K562 (cell line): ENCODE results near the gene ATG10. TPM values are rescaled to one million over a fixed set of nuclear protein-coding genes. Genes with fewer than 3 reads are reported as not detected.

ENCODE experiments used
- ATAC-seq: fragments of 200-7000 bp; cut with Tn5 transposase; 3 replicates; pipeline ENCODE4 v1.9.1; 2020; ENCODE audit warnings: moderate library complexity
- BruUV-seq: library from RNA; stranded (reverse); fragments of 400-500 nt; replicated peaks from 2 replicates; lab custom pipeline; 2021; lab: Mats Ljungman, UMichigan
- CTCF ChIA-PET: fragments of 300-600 bp; formaldehyde crosslinking; extraction: SDS; loops from one replicate; lab custom pipeline; 2021; ENCODE audit warnings: low intra/inter-chr PET ratio; lab: Yijun Ruan, JAX
- POLR2A ChIA-PET: fragments of 300-600, 350-650 bp; sonication (Branson Sonifier 250); formaldehyde crosslinking; extraction: SDS; loops from one replicate; lab custom pipeline; 2021; ENCODE audit warnings: antibody characterized with exemption, inconsistent platforms; lab: Yijun Ruan, JAX
- DNase-seq, 4 experiments: peaks; one replicate each; pipeline versions ENCODE4 v3.0.0 to v3.0.0-alpha.2; 2011 to 2018; ENCODE audit warnings: low spot score in 3 of 4, mixed read lengths in 3 of 4; ENCODE audit errors: extremely low read depth in 1 of 4
- FAIRE-seq: peaks from 2 replicates; lab custom pipeline; 2011; peaks lifted over from hg19 to GRCh38; lab: Jason Lieb, UNC
- H2AFZ ChIP-seq: 2 replicates; pipeline ENCODE4 v1.6.0; 2011; ENCODE audit warnings: low read depth, low read length, control low read depth, inconsistent platforms
- H3K27ac ChIP-seq: fragments of 200-600 bp; 3 replicates; pipeline ENCODE4 v1.8.0; 2011; ENCODE audit warnings: low read depth, mild to moderate bottlenecking, control low read depth, inconsistent platforms, low read length, moderate library complexity, mixed read lengths; ENCODE audit errors: extremely low read depth
- H3K27me3 ChIP-seq, 2 experiments: fragments of 300-600 bp in 1 of 2; 2 replicates in 1 of 2; 3 replicates in 1 of 2; pipeline versions ENCODE4 v1.6.0 to v1.8.0; 2011; ENCODE audit warnings: inconsistent platforms in 2 of 2, low read length in 2 of 2, mild to moderate bottlenecking in 1 of 2, mixed read lengths in 1 of 2, moderate library complexity in 1 of 2; ENCODE audit not compliant: control insufficient read depth in 2 of 2, insufficient read depth in 2 of 2
- H3K36me3 ChIP-seq: fragments of 300-600 bp; 3 replicates; pipeline ENCODE4 v1.8.0; 2011; ENCODE audit warnings: mild to moderate bottlenecking, low read length, inconsistent platforms; ENCODE audit not compliant: control insufficient read depth, insufficient read depth
- H3K4me1 ChIP-seq, 2 experiments: fragments of 200-600 bp in 1 of 2; replicated peaks in 1 of 2; 2 replicates in 1 of 2; 3 replicates in 1 of 2; pipeline versions ENCODE4 v1.5.1 to v1.8.0; 2011; ENCODE audit warnings: inconsistent platforms in 2 of 2, low read length in 2 of 2, mild to moderate bottlenecking in 1 of 2, mixed read lengths in 1 of 2, moderate library complexity in 1 of 2; ENCODE audit not compliant: control insufficient read depth in 2 of 2, insufficient read depth in 2 of 2
- H3K4me2 ChIP-seq: 2 replicates; pipeline ENCODE4 v1.6.1; 2011; ENCODE audit warnings: low read length, control low read depth, inconsistent platforms, mixed read lengths; ENCODE audit not compliant: insufficient read depth
- H3K4me3 ChIP-seq: fragments of 200-600 bp; sonication (generic), shearing (Covaris generic); 2 replicates; pipeline ENCODE4 v1.5.1; 2016; ENCODE audit warnings: control low read depth, inconsistent platforms
- H3K79me2 ChIP-seq: fragments of 200-600 bp; 3 replicates; pipeline ENCODE4 v1.8.0; 2011; ENCODE audit warnings: low read length, inconsistent platforms; ENCODE audit not compliant: control insufficient read depth, insufficient read depth
- H3K9ac ChIP-seq, 2 experiments: 2 replicates each; pipeline versions ENCODE4 v1.6.0 to v1.6.1; 2011; ENCODE audit warnings: low read depth in 2 of 2, low read length in 2 of 2, control low read depth in 1 of 2, inconsistent platforms in 1 of 2, mild to moderate bottlenecking in 1 of 2, mixed read lengths in 1 of 2; ENCODE audit not compliant: insufficient read depth in 1 of 2
- H3K9me1 ChIP-seq: one replicate; pipeline ENCODE4 v1.6.0; 2011; ENCODE audit warnings: inconsistent platforms, mild to moderate bottlenecking, low read length, moderate library complexity; ENCODE audit not compliant: control insufficient read depth, insufficient read depth
- H3K9me3 ChIP-seq: replicated peaks from 2 replicates; pipeline ENCODE4 v1.5.1; 2011; ENCODE audit warnings: low read depth, low read length, inconsistent platforms; ENCODE audit not compliant: control insufficient read depth, insufficient read depth
- H4K20me1 ChIP-seq: replicated peaks from 2 replicates; pipeline ENCODE4 v1.6.1; 2011; ENCODE audit warnings: low read length, inconsistent platforms, mixed read lengths; ENCODE audit not compliant: control insufficient read depth, insufficient read depth
- CEBPG ChIP-seq, 3 experiments: fragments of 200-800 bp in 1 of 3; sonication (Bioruptor generic) in 1 of 3; sonication (generic) in 1 of 3; formaldehyde crosslinking in 1 of 3; IDR thresholded peaks in 2 of 3; conservative IDR thresholded peaks in 1 of 3; 2 replicates each; pipeline versions ENCODE4 v1.6.1 to v1.8.0; 2016 to 2022; ENCODE audit warnings: missing compliant biosample characterization in 2 of 3, missing genetic modification characterization in 2 of 3, mild to moderate bottlenecking in 1 of 3, missing genetic modification reagents in 1 of 3
- CREB1 ChIP-seq, 2 experiments: sonication (generic) in 1 of 2; formaldehyde crosslinking in 1 of 2; IDR thresholded peaks; 2 replicates each; pipeline versions ENCODE4 v1.6.1 to v1.8.0; 2012 to 2022; ENCODE audit warnings: inconsistent platforms in 1 of 2, mild to moderate bottlenecking in 1 of 2, missing genetic modification reagents in 1 of 2, moderate library complexity in 1 of 2
- CTBP1 ChIP-seq: fragments of 450-650 bp; IDR thresholded peaks from 2 replicates; pipeline ENCODE4 v1.6.1; 2016; ENCODE audit warnings: borderline replicate concordance
- CTCF ChIP-seq, 3 experiments: IDR thresholded peaks in 2 of 3; conservative IDR thresholded peaks in 1 of 3; 2 replicates each; pipeline ENCODE4 v1.5.1; 2011 to 2012; ENCODE audit warnings: low read length in 3 of 3, mild to moderate bottlenecking in 3 of 3, control low read depth in 2 of 3, improper control_type of control experiment in 1 of 3, inconsistent platforms in 1 of 3, low read depth in 1 of 3, mixed read lengths in 1 of 3, moderate library complexity in 1 of 3; ENCODE audit not compliant: insufficient read depth in 2 of 3
- HIVEP1 ChIP-seq: fragments of 250-450 bp; sonication (Bioruptor Pico); IDR thresholded peaks from 2 replicates; pipeline ENCODE4 v1.4.0; 2020; ENCODE audit warnings: mild to moderate bottlenecking
- SMC3 ChIP-seq: conservative IDR thresholded peaks from 2 replicates; pipeline ENCODE4 v1.6.1; 2011; ENCODE audit warnings: low read depth, low read length, improper control_type of control experiment; ENCODE audit not compliant: insufficient read depth
- TEAD2 ChIP-seq: fragments of 450-650 bp; IDR thresholded peaks from 2 replicates; pipeline ENCODE4 v1.6.1; 2016; ENCODE audit warnings: missing genetic modification characterization, control low read depth, missing compliant biosample characterization
- ZNF584 ChIP-seq: fragments of 200-800 bp; sonication (Bioruptor generic); IDR thresholded peaks from 2 replicates; pipeline ENCODE4 v1.6.1; 2016; ENCODE audit warnings: low read depth, mild to moderate bottlenecking, missing genetic modification characterization, missing compliant biosample characterization
- ZNF766 ChIP-seq: fragments of 200-800 bp; sonication (Bioruptor generic); conservative IDR thresholded peaks from 2 replicates; pipeline ENCODE4 v1.6.1; 2016; ENCODE audit warnings: missing genetic modification characterization, missing compliant biosample characterization
- ZZZ3 ChIP-seq: fragments of 450-650 bp; IDR thresholded peaks from 2 replicates; pipeline ENCODE4 v1.6.1; 2016; ENCODE audit warnings: antibody characterized with exemption, mild to moderate bottlenecking, moderate library complexity
- WGBS: fragments of 100-300 bp; shearing (Covaris generic); methylation state at CpG from one replicate; pipeline ENCODE4 v1.1.6; 2016; ENCODE audit warnings: low coverage, mixed read lengths; ENCODE audit not compliant: insufficient coverage; ENCODE audit errors: missing lambda C conversion rate; 5-methylcytosine and 5-hydroxymethylcytosine counted together
- in situ Hi-C: fragments of 300-500 bp; cut with MboI; formaldehyde crosslinking; loops from 4 replicates; pipeline ENCODE4 v1.15.0; 2018; ENCODE audit warnings: inconsistent platforms, mixed read lengths
- intact Hi-C: fragments of 100-400 bp; cut with micrococcal nuclease; formaldehyde crosslinking; loops from 2 replicates; pipeline ENCODE4 v1.14.2; 2022
- polyA plus RNA-seq, 8 experiments: library from polyadenylated mRNA; depleted of rRNA in 4 of 8; stranded (reverse) in 5 of 8; unstranded in 3 of 8; fragments of >200 nt; fragmentation: Nextera tagmentation in 2 of 8; fragmentation: Illumina TruSeq in 1 of 8; extraction: Ambion mirVana in 2 of 8; extraction: Trizol in 1 of 8; gene quantifications; 2 replicates each; pipeline versions ENCODE4 v1.2.1 to v1.2.3, GENCODE V29; 2011 to 2014; ENCODE audit warnings: inconsistent platforms in 1 of 8, missing spikeins in 1 of 8
- total RNA-seq, 7 experiments: library from RNA; depleted of rRNA in 6 of 7; stranded (reverse); fragments of >200 nt in 6 of 7; fragmentation: Illumina TruSeq in 2 of 7; extraction: Trizol in 2 of 7; gene quantifications; 2 replicates each; pipeline versions ENCODE4 v1.2.1 to v1.2.3, GENCODE V29; 2011 to 2021; ENCODE audit warnings: low replicate concordance in 1 of 7
- TF ChIP-seq, protein P1 (sequence below): fragments of 450-650 bp; formaldehyde crosslinking; IDR thresholded peaks from 2 replicates; pipeline ENCODE4 v1.4.0; 2020; ENCODE audit warnings: mild to moderate bottlenecking, moderate library complexity

Gene ATG10
- total and polyA plus RNA-seq, 9 of the 15 experiments (the other 6 are each of a cell fraction or from before 2014, with no cell fraction given): 7.0 to 18.8 (median 14.6) TPM

- TF ChIP-seq CTBP1 (no peak), TEAD2 (tag) (no peak), ZNF584 (CRISPR knock-in tag) (no peak), SMC3 (peak; percentile 46; the same call in 1 of the 2 replicates), HIVEP1 (CRISPR knock-in tag) (no peak), ZNF766 (CRISPR knock-in tag) (no peak), ZZZ3 (no peak)
- TF ChIP-seq, protein P1, sequence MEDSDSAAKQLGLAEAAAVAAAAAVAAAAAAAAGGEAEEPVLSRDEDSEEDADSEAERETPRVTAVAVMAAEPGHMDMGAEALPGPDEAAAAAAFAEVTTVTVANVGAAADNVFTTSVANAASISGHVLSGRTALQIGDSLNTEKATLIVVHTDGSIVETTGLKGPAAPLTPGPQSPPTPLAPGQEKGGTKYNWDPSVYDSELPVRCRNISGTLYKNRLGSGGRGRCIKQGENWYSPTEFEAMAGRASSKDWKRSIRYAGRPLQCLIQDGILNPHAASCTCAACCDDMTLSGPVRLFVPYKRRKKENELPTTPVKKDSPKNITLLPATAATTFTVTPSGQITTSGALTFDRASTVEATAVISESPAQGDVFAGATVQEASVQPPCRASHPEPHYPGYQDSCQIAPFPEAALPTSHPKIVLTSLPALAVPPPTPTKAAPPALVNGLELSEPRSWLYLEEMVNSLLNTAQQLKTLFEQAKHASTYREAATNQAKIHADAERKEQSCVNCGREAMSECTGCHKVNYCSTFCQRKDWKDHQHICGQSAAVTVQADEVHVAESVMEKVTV (CRISPR knock-in tag): 0 out of 2 replicates have a peak, but pooled peaks have one; percentile 18
Observed at GRCh38 chr5:82174128-82174918, 202.5 kb downstream of the ATG10 start (continued).

DNA sequence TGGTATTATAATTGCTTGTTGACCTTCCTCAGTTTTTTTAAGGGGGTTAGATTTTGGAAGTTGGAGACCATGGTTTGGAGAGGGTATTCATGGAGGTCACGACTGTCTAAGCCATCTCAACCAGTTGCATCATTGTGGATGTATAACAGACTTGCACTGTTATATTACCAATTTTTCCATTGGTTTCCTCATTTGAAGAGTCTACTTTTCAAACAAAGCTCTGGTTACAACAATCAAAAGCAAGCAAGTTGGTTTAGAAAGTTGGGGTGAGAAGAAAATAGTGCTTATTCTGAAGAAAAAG lies 203.0 kb downstream of the ATG10 start:
- Histone ChIP-seq H3K4me1 (no peaks in the 10 kb centered on the region; a peak in 1 of 5 replicates), H2AFZ (no peak overlapping the region), H4K20me1 (no peaks in the 10 kb centered on the region), H3K4me2 (no peak overlapping the region), H3K4me3 (no peak overlapping the region), H3K27me3 (no peaks in the 10 kb centered on the region), H3K9ac (no peak overlapping the region), H3K9me3 (no peaks in the 10 kb centered on the region), H3K27ac (no peak overlapping the region), H3K36me3 (0 out of 3 replicates have a peak, but pooled peaks cover 2% of the 10 kb centered on the region), H3K9me1 (no peaks in the 10 kb centered on the region), H3K79me2 (no peaks in the 10 kb centered on the region)
- DNase-seq (no peak), ATAC-seq (peak; percentile 31; the same call in 1 of the 3 replicates), FAIRE-seq (no peak)
- 100% methylated on average over 1 of the region's 1 CpG for WGBS
- TF ChIP-seq CEBPG (CRISPR knock-in tag; IDR thresholded peaks at IDR 0.05) (no peak), CEBPG (tag; conservative IDR thresholded peaks at IDR 0.05 in 1 of 2, IDR thresholded peaks at IDR 0.05 in 1 of 2) (peak in 1 of 2 experiments; percentile 31; a peak in 2 of 4 replicates), CREB1 (IDR thresholded peaks at IDR 0.05) (no peak), CREB1 (CRISPR knock-in tag; IDR thresholded peaks at IDR 0.05) (no peak), CTCF (IDR thresholded peaks at IDR 0.05 in 2 of 3, conservative IDR thresholded peaks at IDR 0.05 in 1 of 3; ENCODE audit: insufficient read depth in 2 of 3, low read depth in 1 of 3, low read length in 3 of 3) (peak in 1 of 3 experiments; percentile 12; a peak in 1 of 6 replicates)
- in situ Hi-C loops: loop anchor here (5.0 to 25.0 kb wide), 2 partner anchors 62 to 663 kb away; no protein-coding TSS in a partner anchor
- POLR2A ChIA-PET: interaction anchor here (1.3 kb wide), 1 partner anchor 11 kb away, joined by 3 read pairs; no protein-coding TSS in a partner anchor
- CTCF ChIA-PET: interaction anchor here (0.6 to 2.7 kb wide), 2 partner anchors 51 to 668 kb away, joined by 4 to 23 read pairs; no protein-coding TSS in a partner anchor
- intact Hi-C loops: loop anchor here (1.0 to 2.0 kb wide), 2 partner anchors 50 to 122 kb away; no protein-coding TSS in a partner anchor
- BruUV-seq: no TSS peak
